HG02759 (cell line): Measurements from ENCODE around the gene NR1I2.

Experiments
- ATAC-seq: cut with Tn5 transposase; IDR thresholded peaks from one replicate; pipeline ENCODE4 v1.9.1; 2021; ENCODE audit warnings: mild to moderate bottlenecking, moderate library complexity; ENCODE audit not compliant: unreplicated experiment

Gene NR1I2

GRCh38 chr3:119778811-119779210 is 3.1 kb upstream of the NR1I2 start:
- ATAC-seq = no peak

DNA sequence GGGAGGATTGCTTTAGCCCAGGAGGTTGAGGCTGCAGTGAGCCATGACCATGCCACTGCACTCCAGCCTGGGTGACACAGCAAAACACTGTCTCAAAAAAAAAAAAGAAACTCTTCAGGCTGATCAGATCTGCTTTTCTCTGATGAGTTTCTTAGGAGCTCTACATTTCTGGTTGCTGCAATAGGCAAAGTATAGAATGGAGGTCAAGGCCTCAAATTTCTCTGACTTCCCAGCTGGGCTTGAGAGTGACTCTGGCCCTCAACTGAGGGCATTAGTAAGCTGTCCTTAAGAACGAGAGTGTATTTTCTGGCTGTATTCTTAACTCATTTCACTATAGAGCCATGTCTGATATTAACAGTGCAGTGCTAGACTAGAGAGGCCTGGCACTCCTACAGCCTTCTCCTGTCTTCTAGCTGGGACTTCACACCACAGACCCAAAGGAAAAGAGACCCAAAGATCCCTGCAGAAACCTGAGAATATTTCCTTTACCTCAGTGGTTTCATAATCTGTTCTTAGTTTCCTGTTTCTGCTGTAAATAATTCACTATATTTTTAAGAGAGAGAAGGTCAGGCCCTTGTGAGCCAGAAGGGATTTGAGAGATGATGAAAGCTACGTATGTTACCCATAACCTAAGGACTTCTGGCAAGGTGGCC is 2.0 kb upstream of the NR1I2 start:
- peak; percentile 78 for ATAC-seq

GRCh38 chr3:119782460-119782859 is 559 bp downstream of the NR1I2 start:
- ATAC-seq = no peak

GRCh38 chr3:119783255-119783654 is 1.4 kb downstream of the NR1I2 start:
- no peak for ATAC-seq

DNA sequence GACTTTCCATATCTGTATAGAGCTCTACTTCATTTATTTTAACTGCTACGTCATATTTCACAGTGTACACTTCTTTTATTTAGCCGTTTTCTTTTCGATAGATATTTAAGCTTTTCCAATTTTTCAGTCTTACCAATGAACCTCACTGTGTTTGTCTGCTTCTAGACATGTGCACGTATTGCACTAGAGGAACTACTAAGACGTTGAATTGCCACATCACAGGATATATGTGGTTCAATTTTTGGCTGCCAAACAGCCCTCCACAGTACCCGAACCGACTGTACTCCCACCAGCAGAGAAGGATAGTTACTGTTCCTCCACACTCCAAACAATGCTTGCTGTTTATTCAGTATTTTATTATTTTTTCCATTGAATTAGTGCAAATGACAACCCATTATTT is 2.0 kb downstream of the NR1I2 start:
- ATAC-seq = no peak

GRCh38 chr3:119786409-119786808 is 4.5 kb downstream of the NR1I2 start:
- ATAC-seq = no peak

- ATAC-seq = no peak
Measured at GRCh38 chr3:119790369-119790768, 8.5 kb downstream of the NR1I2 start.

- ATAC-seq = no peak
Measured at GRCh38 chr3:119792270-119792669, 10.4 kb downstream of the NR1I2 start.

DNA sequence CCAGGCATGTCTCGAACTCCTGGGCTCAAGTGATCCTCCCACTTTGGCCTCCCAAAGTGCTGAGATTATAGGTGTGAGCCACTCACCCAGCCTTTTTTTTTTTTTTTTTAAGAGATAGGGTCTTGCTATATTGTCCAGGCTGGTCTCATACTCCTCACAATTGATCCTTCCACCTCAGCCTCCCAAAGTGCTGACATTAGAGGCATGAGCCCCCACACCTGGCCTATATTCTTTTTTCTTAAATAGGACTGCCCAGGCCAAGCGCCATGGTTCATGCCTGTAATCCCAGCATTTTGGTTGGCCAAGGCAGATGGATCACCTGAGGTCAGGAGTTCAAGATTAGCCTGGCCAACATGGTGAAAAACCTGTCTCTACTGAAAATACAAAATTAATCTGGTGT is 12.5 kb downstream of the NR1I2 start:
- ATAC-seq = no peak

DNA sequence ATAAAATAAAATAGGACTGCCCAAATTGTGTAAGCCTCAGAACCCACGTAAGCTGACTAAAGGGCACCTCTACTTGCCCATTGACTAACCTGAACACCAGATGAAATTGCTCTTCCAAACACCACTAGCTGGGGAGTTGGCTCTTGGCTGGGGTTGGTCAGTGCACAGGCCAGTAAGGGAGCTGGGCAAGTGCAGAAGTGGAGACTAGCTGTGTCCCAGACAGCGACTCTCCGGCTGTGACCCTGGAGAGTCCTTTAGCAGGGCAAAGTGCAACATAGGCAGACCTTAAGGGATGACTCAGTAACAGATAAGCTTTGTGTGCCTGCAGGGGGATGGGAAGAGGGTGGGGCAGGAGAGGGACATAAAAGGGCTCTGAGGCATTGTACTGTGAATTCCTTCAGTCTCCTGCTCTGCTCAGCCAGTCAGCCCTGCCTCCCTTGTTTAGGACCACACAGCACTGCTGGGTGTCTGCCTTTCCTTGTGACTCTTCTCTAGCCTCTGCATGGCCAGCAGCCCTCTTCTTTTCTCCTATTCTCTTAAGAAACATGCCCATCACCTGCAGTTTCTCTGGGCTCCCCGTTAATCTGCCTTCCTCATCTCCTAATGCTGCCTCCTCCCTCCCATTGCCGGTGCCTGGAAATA is 13.2 kb downstream of the NR1I2 start:
- no peak for ATAC-seq

- no peak for ATAC-seq
Measured at GRCh38 chr3:119795849-119796248, 13.9 kb downstream of the NR1I2 start.

DNA sequence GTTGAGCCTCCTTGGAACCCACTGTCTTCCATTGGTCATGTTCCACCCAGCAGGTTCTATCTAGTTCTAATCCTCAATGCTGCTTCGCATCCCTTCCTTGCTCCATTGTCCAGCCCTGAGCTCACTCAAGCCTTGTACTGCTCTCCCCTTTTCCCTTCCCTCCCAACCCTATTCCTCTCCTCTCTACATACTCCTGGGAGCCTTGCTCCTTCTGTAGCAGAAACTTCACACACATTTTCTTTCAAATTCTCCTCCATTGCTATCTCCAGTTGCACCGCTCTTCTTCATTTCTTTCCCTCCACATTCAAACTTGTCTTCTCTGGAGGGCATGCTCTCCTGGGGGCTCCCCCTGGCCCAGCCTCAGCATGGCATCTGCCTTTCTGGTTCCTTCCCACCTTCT is 14.5 kb downstream of the NR1I2 start:
- ATAC-seq = no peak

- no peak for ATAC-seq
Measured at GRCh38 chr3:119796785-119797184, 14.9 kb downstream of the NR1I2 start.

DNA sequence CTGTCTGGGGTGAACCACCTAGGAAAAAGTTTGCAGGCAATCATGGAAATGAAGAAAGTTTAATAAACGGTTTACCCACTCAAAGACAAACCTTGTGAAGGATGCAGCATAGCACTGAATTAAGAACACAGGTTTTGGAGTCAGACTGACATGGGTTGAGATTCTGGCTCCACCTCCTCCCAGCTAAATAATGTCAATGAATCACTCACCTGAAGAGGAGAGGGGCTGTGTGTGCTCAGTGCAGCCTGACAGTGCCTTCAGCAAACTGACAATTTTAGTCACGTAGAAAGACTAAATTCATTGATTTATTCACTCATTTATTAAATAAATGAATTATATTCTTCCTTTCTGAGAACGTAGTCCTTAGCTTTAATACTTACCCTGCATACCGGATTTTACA is 18.9 kb downstream of the NR1I2 start:
- ATAC-seq = no peak

GRCh38 chr3:119808244-119808643 is 26.3 kb downstream of the NR1I2 start:
- no peak for ATAC-seq

DNA sequence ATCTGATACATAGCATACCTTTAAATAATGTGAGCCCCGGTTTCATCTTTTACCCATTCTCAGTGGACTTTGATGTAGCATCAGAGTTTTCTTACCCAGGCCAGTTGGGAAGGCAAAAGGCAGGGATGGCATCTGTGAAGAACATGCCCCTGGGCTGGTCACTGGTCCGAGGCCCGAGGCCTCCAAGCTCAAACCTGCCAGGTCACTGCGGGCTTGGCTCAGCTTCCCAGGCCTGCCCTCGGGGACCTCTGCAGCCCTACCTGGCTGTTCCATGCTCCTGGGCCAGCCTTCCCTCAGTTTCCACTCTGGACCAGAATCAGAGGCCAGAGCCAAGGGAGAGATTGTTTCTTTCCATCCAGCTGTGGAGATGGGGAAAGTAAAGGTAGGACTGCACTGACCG is 26.9 kb downstream of the NR1I2 start:
- ATAC-seq = no peak

DNA sequence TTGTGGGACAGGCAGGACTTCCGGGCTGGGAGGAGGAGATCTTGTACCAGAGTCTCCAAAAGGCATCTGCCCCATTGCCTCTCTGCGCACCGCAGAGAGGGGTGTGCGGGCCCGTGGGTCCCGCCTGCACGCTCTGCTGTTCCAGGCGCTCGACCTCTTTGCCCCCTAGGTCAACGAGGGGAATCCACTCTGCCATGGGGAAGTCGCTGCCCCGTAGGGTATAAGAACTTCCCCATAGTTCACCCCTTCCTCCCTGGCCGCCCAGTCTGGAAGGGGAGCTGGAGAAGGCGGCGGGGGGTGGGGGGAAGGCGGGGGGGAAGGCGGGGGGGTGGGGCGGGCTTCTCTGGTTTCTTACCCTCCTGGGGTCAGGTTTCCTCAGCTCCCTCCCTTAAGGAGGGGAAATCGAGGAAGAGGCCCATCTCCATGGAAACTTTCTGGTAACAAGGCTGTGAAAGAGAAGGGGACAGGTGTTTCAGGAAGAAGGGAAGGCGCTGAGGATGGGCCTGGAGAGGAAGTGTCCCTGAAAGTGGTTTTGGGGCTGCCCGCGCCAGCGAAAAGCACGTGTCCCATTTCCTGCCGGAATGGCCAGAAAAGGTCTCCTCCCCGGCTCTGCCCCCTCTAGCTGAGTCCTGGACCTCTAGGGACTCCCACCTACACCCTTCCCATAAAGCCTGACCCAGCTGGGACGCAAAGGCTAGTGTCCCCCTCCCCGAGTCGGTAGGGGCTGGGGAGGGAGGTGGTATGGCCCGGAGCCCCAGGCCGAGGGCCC is 27.5 kb downstream of the NR1I2 start:
- no peak for ATAC-seq

GRCh38 chr3:119810018-119810435 is 28.1 kb downstream of the NR1I2 start:
- ATAC-seq = peak; percentile 86

- ATAC-seq = no peak
Measured at GRCh38 chr3:119812491-119813058, 30.7 kb downstream of the NR1I2 start.

DNA sequence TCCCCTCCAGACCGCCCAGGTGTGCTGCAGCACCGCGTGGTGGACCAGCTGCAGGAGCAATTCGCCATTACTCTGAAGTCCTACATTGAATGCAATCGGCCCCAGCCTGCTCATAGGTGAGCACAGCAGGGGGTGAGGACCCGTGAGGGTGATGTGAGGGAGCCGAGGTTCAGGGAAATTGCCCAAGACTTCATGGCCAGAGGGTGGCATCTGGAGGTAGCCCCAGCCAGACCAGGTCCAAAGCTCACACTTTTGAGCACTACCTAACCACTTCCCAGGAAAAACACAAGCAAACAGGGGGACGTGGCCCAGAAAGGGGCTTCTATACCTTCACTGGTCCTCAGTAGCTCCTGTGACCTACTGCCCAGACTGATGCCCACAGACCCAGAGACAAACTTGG is 33.8 kb downstream of the NR1I2 start:
- no peak for ATAC-seq

DNA sequence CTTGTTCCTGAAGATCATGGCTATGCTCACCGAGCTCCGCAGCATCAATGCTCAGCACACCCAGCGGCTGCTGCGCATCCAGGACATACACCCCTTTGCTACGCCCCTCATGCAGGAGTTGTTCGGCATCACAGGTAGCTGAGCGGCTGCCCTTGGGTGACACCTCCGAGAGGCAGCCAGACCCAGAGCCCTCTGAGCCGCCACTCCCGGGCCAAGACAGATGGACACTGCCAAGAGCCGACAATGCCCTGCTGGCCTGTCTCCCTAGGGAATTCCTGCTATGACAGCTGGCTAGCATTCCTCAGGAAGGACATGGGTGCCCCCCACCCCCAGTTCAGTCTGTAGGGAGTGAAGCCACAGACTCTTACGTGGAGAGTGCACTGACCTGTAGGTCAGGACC is 35.2 kb downstream of the NR1I2 start:
- no peak for ATAC-seq
